PC-9 (cell line): ENCODE results near the gene RASGEF1B.

ENCODE experiments used
- EZH2 ChIP-seq: fragments of 200-600 bp; sonication (generic); IDR thresholded peaks from 2 replicates; pipeline ENCODE4 v1.8.0; 2017; ENCODE audit warnings: antibody characterized with exemption, low read depth
- TF ChIP-seq, protein P1 (sequence below): fragments of 200-600 bp; sonication (generic); conservative IDR thresholded peaks from 2 replicates; pipeline ENCODE4 v1.6.1; 2017; ENCODE audit warnings: mixed run types, antibody characterized with exemption, mild to moderate bottlenecking, moderate library complexity

DNA sequence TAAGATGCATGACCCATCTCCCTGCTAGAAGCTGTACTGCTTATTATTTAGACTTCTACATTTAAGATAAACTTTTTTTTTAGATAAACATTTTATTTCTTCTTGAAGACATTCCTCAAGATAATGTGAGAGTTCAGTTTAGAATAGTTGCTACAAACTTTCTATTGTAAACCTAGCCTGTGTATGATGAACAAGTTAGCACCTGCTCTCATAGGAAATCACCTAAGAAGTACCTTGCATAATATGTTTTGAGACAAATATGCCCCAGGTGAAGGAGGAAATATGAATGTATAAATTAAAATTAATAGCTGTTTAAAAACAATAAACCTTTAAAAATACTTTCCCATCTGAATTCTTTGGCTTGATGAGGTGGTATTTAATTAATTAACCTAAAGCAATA, 35.6 kb downstream of the RASGEF1B start:
- TF ChIP-seq, protein P1, sequence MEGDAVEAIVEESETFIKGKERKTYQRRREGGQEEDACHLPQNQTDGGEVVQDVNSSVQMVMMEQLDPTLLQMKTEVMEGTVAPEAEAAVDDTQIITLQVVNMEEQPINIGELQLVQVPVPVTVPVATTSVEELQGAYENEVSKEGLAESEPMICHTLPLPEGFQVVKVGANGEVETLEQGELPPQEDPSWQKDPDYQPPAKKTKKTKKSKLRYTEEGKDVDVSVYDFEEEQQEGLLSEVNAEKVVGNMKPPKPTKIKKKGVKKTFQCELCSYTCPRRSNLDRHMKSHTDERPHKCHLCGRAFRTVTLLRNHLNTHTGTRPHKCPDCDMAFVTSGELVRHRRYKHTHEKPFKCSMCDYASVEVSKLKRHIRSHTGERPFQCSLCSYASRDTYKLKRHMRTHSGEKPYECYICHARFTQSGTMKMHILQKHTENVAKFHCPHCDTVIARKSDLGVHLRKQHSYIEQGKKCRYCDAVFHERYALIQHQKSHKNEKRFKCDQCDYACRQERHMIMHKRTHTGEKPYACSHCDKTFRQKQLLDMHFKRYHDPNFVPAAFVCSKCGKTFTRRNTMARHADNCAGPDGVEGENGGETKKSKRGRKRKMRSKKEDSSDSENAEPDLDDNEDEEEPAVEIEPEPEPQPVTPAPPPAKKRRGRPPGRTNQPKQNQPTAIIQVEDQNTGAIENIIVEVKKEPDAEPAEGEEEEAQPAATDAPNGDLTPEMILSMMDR, result no peak
- no peak for TF ChIP-seq EZH2
